Measurements from ENCODE around the gene COG2.
"Not testable (repeated sequence)": the region's sequence is repeated elsewhere in the genome, so short reads cannot be mapped to it uniquely, and the experiment has no call there.

The COG2 gene

DNA sequence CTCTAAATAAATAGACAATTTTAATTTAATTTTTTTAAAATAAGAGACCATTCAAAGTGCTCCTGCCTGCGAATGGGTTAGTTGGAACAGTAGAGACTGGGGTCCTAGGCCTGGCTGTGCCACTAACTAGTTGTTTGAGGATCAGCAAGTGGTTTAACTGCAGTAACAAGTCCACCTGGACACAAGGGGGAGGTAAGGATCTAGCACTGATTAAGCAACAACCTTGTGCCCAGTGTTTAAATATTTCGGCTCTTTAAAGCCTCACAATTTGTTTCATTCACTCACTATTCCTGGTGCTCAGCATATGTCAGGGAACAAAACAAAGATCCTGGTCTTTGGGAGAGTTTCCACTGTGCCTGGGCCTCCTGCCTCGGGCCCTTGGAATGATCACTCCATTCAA, 73.2 kb downstream of the COG2 start:
- no peak for DNase-seq (ENCODE audit: low read depth)

GRCh38 chr1:230716453-230716852, 74.2 kb downstream of the COG2 start:
- not testable (repeated sequence) for DNase-seq (ENCODE audit: low read depth)

DNA sequence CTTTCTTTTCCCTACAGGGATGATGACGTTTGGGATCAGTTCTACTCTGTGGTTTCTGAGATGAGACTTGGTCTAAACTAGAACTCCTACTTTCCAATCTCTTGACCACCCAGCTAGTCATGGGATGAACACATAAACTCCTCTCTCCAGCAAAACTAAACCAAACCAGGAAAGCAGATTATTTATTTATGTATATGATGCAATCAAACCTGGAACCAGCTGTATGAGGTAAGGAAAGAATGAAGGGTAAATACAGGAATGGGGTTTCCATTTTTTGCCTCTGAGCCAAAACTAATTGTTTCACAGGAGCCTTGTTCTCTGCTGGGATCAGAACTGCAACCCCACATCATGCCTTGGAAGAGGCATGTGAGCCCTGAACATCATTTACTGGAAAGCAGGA, 75.0 kb downstream of the COG2 start:
- no peak for DNase-seq (ENCODE audit: low read depth)

DNA sequence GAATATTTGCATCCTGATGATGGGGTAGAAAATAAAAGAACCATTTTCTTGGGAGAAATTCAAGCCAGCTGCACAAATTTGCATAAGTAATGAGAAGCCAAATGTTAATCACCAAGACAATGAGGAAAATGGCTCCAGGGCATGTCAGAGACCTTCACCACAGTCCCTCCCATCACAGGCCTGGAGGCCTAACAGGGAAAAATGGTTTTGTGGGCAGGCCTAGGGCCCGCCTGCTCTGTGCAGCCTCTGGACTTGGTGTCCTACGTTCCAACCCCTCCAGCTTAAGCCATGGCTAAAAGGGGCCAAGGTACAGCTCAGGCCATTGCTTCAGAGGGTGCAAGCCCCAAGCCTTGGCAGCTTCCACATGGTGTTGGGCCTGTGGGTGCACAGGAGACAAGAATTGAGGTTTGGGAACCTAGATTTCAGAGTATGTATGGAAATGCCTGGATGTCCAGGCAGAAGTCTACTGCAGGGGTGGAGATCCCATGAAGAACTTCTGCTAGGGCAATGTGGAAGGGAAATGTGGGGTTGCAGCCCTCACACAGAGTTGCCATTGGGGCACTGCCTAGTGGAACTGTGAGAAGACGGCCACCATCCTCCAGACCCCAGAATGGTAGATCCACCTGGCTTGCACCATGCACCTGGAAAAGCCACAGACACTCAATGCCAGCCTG, 79.7 kb downstream of the COG2 start:
- not testable (repeated sequence) for DNase-seq (ENCODE audit: low read depth)

- no peak for DNase-seq (ENCODE audit: low read depth)
Measured at GRCh38 chr1:230725256-230726012, 83.2 kb downstream of the COG2 start.

- DNase-seq (ENCODE audit: low read depth): no peak
Measured at GRCh38 chr1:230728710-230729392, 86.6 kb downstream of the COG2 start.

DNA sequence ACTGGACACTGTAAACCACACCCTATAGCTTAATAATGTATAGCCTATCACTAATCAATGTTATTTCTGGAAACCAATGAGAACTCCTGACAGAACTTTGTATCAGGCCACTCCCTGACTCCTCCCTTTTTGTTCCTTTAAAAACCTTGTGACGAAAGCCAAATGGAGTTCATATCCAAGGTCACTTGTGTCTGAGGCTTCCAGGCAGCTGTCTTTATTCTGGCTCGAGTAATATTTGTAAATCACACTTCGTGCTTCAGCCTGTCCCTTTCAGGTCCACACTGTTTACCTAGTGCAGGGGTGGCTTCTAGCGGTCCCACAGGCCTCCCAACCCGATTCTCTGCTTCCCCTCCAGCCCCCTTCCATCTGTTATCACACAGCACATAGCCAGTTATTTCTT, 88.7 kb downstream of the COG2 start:
- no peak for DNase-seq (ENCODE audit: low read depth)

GRCh38 chr1:230735447-230735846, 93.2 kb downstream of the COG2 start:
- no peak for DNase-seq (ENCODE audit: low read depth)

DNA sequence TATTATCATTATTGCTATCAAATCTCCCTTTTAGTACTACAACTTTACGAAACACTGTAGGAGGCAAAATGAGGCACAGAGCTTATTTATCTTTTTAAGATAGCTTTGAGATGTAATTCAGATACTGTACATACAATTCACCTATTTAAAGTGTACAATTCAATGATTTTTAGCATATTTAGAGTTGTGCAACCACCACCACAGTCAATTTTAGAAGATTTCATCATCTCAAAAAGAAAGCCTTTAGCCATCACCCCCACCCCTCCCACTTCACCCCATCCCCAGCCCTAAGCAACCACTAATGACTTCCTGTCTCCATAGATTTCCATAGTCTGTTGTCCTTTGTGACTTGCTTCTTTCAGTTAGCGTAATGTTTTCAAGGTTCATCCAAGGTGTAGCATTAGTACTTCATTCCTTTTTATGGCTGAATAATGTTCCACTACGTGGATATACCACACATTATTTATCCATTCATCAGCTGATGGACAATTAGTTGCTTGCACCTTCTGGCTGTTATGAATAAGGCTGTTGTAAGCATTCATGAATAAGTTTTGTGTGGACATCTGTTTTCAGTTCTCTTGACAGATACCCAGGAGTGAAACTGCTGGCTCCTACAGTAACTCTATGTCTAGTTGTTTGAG, 95.5 kb downstream of the COG2 start:
- DNase-seq (ENCODE audit: low read depth): no peak

GRCh38 chr1:230739564-230740290, 97.4 kb downstream of the COG2 start:
- DNase-seq (ENCODE audit: low read depth): no peak

All from HS-27A (cell line).